GM08714 (cell line): ENCODE measurements around the gene SFRP2.

Source experiments
- H3K4me3 ChIP-seq: fragments of 200-500 bp; sonication (Bioruptor generic); 2 replicates; pipeline ENCODE4 v1.5.1; 2014; ENCODE audit warnings: mild to moderate bottlenecking, low read length, inconsistent platforms
- ZNF274 ChIP-seq: IDR thresholded peaks from 2 replicates; pipeline ENCODE4 v1.6.1; 2012; ENCODE audit warnings: mild to moderate bottlenecking, low read depth, low read length

Gene SFRP2

DNA sequence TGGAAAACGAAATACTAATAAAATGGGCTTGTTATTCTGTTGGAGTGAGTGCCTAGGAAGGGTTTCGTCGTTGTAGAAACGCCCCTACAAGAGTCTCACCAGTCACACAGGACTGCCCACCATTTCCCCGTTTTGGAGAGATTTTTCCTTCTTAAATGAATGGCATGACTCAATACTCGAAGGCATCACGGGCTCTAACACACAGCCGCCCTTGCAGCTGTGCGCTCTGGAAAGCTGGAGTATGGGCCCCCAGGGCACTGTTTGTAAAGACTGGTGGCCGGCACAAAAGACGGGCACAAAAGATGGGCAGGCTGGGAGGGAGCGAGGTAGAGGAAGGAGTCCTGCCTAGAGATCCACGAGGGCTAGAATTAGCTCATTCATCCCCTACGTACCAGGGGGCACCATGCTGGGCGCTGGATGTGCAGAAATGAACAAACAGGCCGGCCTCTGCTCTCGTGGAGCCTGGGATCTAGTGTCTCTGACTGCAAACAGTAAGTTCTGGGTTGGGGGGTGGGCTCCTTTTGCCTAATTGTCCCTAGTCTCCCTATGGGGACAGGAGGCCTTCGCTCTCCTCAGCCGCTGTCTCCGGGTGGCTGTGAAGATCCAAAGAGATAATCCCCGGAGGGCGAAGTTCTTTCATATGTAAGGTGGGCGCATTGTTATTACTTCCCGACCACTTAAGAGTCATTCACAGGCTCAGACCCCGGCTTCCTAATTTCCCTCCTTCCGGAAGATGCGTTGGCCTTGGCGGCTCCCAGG, 1.0 kb upstream of the SFRP2 start:
- H3K4me3 ChIP-seq = no peak overlapping the region
- TF ChIP-seq ZNF274 = no peak

DNA sequence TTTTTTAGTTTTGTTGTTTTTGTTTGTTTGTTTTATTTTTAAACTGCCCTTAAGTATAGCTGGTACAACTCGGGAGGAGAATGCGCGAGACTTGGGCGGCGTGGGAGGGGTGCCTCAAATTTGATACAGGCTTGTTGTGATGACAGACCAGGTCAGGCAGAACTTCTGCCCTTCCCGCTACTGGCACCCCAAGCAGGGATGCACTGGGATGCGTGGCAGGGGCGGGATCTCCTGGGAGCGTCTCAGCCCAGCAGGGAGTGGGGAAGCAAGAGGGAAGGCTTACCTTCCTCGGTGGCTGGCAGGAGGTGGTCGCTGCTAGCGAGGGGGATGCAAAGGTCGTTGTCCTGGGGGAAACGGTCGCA, 851 bp downstream of the SFRP2 start:
- TF ChIP-seq ZNF274 = no peak
- no peak overlapping the region for H3K4me3 ChIP-seq

DNA sequence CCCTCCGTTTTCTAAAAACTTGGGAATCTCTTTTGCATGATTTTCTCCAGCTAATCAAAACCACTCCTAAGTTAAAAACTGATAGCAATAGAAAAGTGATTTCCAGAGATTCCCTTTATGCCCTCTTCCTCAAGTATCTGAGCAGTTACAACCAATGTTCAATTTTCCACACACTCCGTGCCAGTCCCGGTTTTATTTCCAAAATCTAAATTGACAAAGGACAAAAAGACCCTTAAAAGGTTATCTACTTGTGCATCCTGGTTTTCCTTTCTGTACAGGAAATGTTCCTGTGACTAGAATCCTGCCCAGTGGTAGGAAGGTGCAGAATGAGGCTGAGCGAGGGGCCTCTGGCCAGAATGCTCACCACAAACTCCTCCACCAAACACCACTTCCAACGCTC, 1.3 kb downstream of the SFRP2 start:
- no peak for TF ChIP-seq ZNF274
- no peak overlapping the region for H3K4me3 ChIP-seq

DNA sequence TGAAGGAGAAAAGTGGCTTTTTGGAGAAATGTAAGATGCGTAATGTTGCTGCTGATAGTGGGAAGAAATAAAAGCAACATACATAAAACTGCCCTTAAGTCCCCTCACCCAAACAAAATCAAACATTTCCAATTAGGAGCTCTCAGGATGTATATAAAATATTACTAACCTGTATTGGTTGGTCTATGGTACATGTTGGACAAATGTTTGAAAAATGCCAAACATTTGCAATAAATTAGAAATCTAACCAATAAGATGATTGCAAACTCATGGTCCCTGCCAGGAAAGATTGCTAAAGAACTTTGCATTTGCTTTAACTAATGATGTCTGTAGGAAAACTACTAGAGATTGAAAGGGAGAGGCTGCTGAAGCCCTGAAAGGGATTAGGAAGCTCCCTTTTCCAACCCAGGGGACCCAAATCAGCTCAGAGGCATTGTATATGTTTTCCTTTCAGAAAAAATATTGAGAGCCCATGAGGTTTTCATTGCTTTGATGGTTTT, 1.8 kb downstream of the SFRP2 start:
- no peak for TF ChIP-seq ZNF274
- H3K4me3 ChIP-seq = no peak overlapping the region

DNA sequence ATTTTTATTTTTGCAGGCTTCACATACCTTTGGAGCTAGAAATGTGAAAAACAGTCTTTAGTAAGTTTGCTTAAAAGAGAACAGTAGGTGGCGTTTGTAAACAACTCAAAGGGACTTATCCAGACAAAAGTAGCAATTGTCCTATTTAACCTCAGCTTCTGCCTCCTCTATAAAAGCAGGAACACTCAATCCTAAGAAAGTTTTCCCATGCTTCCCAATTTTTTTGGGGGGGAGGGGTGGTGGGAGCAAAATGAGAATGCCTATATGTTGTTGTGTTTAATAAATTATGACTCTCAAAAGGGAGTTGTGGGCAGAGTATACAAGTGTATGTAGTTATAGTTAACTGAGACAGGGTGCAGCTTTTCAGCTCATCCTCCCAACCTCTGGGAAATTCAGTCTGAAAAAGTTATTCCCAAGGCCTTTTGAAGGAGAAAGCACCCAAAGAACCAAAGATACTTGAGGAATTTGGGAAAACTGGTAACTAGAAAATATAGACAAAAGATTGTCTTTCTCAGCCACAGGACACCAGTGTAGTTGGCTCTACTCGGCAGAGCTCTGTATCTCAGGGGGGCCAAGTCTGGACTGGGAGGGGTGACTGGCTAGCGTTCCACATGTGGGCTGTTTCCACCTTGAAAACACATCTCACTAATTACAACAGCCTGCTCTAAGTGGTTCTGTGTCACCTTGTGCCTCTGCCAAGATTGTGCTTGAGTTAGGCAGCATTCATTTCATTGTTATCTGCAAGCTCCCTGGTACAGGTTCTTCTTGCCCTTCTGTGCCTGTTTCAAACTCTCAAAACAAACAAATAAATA, 2.8 kb downstream of the SFRP2 start:
- no peak overlapping the region for H3K4me3 ChIP-seq

DNA sequence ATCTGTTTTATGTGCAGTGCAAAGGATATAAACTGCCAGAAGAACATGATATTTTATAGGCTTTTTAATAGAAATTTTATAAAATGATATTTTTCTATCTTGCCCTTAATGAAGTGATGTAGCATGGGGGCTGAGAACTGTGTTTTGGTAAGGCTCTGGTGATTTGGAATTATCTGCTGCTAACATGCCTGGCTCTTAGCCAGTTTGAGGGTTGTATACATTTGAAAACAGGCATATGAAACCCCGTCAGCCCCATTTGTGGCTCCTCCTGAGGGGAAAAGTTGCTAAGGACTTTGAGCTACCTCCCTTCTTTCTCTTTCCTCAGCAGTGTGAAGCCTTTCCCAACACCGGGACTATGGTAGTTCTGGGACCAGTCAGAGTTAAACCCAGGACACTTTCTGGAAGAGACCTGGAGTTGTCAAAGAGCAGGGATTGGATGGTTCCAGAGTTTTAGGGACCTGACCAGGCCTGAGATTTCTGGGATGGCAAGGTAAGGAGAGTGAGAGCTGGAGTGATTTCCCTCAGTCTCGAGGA, 4.7 kb downstream of the SFRP2 start:
- no peak overlapping the region for H3K4me3 ChIP-seq
- no peak for TF ChIP-seq ZNF274

More for the DNA sequence above, 2.8 kb downstream of the SFRP2 start:
- TF ChIP-seq ZNF274 = no peak

DNA sequence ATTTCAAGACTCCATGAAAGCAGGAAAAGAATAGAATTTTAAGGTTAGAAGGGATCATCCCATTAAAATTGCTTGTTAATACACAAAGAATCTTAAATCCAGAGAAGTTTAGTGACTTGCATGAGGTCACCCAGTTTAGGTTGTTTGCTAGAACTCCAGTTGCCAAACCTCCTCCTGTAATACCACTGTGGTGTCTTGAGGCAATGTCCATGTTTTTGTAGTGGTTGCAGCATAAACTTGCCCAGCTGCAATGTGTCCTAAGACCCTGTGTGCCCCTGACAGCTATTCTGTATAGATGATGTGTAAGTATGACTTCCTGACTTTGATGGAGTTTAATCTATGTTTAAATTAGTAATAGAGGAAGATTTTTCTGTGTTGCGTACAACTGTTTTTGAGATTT, 6.3 kb downstream of the SFRP2 start:
- no peak overlapping the region for H3K4me3 ChIP-seq
- TF ChIP-seq ZNF274 = no peak

DNA sequence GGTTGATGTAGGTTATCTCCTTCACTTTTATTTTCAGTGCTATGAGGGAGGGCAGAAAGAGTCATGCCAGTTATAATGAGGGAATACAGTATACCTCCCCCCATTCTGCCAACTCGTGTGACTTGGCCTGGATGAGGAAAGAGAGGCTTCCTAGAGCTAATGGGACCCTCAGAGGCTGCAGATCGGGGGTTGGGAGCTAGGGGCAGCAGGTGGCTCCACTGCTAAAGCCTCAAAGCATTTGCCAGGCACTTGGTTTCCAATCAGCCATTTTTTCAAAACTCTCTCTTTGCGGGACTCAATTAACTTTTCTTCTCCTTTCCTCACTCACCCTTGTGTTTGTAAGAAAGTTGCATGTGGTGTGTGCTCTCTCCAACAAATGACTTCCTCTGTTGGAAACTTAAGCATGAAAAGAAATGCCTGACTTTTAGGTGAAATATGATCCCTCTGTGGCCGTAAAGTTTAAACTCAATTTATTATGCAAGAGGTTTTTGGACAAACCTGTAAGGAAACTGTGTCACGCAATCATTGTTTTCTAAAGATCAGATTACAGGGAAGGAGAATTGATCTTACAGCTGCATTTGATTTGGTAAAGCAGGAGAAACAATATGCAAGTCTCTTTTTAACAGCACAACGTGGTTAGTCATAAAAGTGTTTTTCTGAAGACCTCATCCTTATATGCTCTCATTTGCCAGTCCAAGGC, 7.0 kb downstream of the SFRP2 start:
- no peak overlapping the region for H3K4me3 ChIP-seq

DNA sequence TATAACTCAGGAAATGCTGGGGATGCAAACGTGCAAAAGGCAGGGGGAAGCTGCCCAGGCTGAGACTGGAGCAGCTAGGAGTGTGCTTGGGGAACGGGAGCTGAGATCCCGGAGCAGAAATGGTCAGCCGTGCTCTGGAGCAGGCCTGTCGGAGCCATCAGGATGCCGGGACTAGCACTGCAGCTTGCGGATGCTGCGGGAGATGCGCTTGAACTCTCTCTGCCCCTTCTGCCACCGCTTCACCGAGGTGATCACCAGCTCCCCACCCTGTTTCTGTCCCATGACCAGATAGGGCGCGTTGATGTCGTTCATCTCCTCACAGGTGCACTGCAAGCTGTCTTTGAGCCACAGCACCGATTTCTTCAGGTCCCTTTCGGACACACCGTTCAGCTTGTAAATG, 7.6 kb downstream of the SFRP2 start:
- H3K4me3 ChIP-seq = no peak overlapping the region
- no peak for TF ChIP-seq ZNF274

More for the DNA sequence above, 7.0 kb downstream of the SFRP2 start:
- TF ChIP-seq ZNF274 = no peak

DNA sequence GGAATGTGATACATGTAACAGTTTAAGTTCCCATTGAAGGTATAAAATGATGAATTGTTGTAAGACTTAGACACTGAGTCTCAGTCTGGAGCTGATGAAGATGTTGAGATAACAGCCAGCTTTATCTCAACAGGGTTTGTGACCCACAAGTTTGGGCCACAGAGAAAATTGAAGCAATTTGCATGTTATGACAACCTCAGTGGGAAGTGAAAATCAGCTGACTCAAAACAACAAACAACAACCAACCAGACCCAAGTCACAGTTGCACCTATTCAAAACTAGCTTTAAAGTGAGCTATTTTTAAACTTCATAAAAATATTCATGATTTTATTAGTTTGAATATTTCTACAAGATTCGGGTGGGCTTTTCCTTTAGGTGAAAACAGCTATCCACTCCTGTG, 8.0 kb downstream of the SFRP2 start:
- TF ChIP-seq ZNF274 = no peak

DNA sequence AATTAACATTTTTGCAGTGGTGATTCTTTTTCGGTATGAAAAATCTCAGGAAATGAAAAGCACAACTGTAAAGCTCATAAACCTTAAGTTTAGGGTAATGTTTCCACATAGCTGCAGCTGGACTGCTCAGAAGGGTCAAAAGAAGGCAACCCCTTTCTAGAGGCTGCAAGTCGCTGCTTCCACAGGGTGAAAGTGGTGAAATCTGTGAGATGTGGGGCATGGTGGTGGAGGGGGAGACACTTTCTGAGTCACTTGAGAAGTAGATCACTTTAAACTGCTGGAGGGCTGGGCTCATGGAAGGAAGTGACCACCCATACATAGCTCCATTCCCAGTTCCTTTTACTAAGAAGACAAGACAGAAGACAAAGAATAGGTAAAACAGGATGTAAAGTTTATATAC, 8.7 kb downstream of the SFRP2 start:
- no peak overlapping the region for H3K4me3 ChIP-seq
- TF ChIP-seq ZNF274 = no peak

More for the DNA sequence above, 8.0 kb downstream of the SFRP2 start:
- no peak overlapping the region for H3K4me3 ChIP-seq

DNA sequence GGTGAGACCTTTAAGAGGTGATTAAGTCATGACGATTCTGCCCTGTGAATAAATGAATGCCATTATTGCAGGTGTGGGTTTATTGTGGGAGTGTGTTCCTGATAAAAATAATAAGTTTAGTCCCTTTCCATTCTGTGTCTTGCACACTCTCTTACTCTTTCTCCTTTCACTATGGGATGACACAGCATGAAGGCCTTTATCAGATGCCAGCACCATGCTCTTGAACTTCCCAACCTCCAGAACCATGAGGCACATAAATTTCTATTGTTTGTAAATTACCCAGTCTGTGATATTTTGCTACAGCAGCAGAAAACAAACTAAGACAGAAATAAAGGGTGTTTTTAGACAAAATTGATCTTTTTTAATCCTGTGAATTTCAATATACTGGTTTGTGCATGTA, 10.5 kb downstream of the SFRP2 start:
- TF ChIP-seq ZNF274 = no peak

DNA sequence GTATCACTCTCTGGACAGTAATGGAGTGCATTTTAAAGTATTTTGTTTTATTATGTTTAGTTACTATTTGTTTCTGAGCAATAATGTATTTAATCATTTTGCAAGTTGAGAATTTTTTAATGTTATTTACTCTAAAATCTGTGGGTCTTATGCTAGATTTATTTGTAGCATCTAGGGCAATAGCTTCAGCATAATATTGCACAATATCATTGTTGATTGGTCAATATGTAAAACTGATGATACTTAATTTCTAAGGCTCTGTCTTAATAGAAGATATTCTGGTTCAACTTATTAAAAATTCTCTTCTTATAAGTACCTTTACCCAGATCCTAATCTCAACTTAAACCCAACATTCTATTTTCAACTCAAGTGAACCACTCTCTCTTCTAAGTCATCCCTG, 11.5 kb downstream of the SFRP2 start:
- no peak for TF ChIP-seq ZNF274
- H3K4me3 ChIP-seq = no peak overlapping the region

More for the DNA sequence above, 10.5 kb downstream of the SFRP2 start:
- no peak overlapping the region for H3K4me3 ChIP-seq

DNA sequence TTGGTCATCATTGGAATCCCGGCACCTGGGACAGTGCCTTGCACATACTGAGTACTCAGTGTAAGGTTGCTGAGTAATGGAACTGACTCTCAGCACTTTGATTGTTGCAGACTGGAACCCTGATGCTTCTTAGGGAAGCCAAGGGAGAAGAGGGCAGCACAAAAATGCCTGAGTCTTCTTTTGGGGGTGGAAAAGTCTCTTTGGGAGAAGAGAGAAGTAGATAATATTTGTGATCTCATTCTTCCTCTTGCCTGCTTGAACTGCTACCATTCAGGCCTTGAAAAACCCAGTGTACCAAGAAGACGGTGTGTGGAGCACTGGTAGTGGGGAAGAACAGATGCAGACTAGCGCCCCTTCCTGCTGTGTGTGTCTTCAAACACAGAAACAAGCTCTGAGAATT, 12.3 kb downstream of the SFRP2 start:
- H3K4me3 ChIP-seq = no peak overlapping the region
- no peak for TF ChIP-seq ZNF274
